ENCODE results near the gene RRAD. TPM values are rescaled to one million over a fixed set of nuclear protein-coding genes. Genes with fewer than 3 reads are reported as not detected.

Gene RRAD
- total RNA-seq, 1 donor from 2014 or later, result 54.2 TPM

DNA sequence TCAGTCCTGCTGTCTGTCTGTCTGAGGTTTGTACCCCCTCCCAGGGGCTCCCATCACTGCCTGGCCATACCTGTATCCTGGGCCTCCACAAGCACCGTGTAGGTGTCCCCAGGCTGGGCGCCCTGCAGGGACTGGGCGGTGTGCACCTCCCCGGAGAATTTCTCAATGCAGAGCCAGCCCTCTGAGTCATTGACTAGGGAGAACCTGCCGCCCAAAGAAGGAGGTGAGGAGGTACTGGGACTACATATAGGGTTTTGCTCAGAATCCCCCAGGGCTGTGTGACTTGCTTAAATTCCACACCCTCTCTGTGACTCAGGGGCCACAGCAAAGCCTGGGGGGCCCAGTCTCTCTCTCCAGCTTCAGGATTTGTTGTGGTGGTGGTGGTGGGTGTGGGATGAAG, 14.2 kb downstream of the RRAD start:
- Histone ChIP-seq H3K27ac (no peak overlapping the region), H3K27me3 (no peaks in the 10 kb centered on the region), H3K4me3 (no peak overlapping the region), H3K36me3 (no peaks in the 10 kb centered on the region), H3K9me3 (no peaks in the 10 kb centered on the region), H3K4me1 (peaks cover 0 to 3% of the 10 kb centered on the region in 2 donors)
- TF ChIP-seq, protein P1, sequence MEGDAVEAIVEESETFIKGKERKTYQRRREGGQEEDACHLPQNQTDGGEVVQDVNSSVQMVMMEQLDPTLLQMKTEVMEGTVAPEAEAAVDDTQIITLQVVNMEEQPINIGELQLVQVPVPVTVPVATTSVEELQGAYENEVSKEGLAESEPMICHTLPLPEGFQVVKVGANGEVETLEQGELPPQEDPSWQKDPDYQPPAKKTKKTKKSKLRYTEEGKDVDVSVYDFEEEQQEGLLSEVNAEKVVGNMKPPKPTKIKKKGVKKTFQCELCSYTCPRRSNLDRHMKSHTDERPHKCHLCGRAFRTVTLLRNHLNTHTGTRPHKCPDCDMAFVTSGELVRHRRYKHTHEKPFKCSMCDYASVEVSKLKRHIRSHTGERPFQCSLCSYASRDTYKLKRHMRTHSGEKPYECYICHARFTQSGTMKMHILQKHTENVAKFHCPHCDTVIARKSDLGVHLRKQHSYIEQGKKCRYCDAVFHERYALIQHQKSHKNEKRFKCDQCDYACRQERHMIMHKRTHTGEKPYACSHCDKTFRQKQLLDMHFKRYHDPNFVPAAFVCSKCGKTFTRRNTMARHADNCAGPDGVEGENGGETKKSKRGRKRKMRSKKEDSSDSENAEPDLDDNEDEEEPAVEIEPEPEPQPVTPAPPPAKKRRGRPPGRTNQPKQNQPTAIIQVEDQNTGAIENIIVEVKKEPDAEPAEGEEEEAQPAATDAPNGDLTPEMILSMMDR (IDR thresholded peaks at IDR 0.05), result no peak
- no peak for DNase-seq (ENCODE audit: low spot score in 2 of 2)
- intact Hi-C loops (cut with DNase I), result no loop called here

DNA sequence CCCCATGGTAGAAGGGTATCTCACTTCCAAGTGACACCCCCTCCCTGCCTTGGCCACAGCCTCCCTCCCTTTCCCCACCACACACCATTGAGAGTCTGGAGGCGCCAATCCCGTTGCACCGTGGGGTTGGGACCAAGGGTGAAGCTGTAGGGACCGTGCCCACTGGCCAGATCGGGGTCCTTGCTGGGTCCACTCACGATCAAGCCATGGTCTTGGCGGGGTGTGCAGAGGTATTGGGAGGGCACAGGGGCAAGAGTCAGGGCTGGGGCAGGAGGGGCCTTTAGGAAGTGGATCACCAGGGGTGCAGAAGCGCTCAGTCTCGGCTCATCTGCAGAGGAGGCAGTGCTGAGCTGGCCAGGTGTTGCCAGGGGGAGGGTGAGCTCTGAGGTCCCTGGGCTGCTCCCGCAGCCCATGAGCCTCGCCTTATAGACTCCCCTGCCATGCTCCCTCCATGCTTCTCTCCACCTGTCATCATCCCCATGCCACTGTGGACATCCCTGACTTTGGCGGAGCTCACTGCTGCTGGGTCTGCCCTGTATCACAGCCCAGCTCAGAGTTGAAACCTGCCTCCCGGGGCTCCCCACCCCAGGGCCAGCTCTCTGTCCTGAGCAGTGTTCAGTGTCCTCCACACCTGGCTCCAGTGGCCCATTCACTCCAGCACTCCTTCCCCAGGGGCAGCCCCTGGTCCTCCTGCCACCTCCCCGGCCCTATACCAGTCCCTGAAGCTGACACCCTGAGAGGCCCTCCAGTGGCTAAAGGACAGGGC, 15.0 kb downstream of the RRAD start:
- intact Hi-C loops (cut with DNase I), result no loop called here
- no peak for DNase-seq (ENCODE audit: low spot score in 2 of 2)
- TF ChIP-seq, protein P1 (IDR thresholded peaks at IDR 0.05), result no peak

DNA sequence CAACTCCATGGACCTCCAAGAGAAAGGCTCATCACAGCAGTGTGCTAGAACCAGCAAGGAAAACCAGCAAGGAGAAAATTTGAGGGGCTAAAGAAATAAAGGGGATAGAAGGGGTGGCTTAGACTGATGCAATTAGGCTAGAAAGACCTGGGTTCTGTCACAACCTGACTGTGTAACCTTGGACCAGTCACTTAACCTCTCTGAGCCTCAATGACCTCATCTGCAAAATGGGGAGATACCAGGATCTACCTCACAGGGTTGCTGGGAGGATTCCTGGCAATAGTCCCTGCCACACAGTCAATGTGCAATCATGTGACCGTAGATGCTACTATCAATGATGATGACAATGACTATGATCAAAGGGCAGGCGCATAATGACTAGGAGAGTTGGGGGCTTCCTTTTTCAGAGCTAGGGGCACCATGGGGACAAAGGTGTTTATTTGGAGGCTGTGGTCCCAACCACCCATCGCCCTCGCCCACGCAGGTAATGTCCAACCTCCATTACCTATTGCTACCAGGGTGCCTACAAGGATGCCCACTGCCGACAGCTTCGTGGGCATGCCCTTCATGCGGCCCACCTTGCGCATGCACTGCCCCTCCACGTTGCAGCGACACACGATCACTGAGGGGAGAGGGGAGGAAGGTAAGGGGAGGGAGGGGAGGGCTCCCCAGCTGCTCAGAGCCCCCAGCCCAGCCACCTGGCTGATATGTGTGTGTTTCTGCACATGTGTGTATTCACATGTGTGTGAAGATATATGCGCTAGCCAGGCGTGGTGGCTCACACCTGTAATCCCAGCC, 16.4 kb downstream of the RRAD start:
- peaks cover 9 to 24% of the 10 kb centered on the region in 2 donors for H3K4me1 ChIP-seq
- no peaks in the 10 kb centered on the region for H3K36me3 ChIP-seq
- intact Hi-C loops (cut with DNase I), result no loop called here
- TF ChIP-seq, protein P1 (IDR thresholded peaks at IDR 0.05), result no peak
- H3K4me3 ChIP-seq, result no peak overlapping the region
- H3K9me3 ChIP-seq, result no peaks in the 10 kb centered on the region
- H3K27me3 ChIP-seq, result no peaks in the 10 kb centered on the region
- DNase-seq (ENCODE audit: low spot score in 2 of 2), result no peak
- H3K27ac ChIP-seq, result no peak overlapping the region

More for the DNA sequence above, 15.0 kb downstream of the RRAD start:
- Histone ChIP-seq H3K27ac (no peak overlapping the region), H3K4me3 (no peak overlapping the region), H3K9me3 (no peaks in the 10 kb centered on the region), H3K27me3 (no peaks in the 10 kb centered on the region), H3K4me1 (peaks cover 0 to 10% of the 10 kb centered on the region in 2 donors), H3K36me3 (no peaks in the 10 kb centered on the region)

DNA sequence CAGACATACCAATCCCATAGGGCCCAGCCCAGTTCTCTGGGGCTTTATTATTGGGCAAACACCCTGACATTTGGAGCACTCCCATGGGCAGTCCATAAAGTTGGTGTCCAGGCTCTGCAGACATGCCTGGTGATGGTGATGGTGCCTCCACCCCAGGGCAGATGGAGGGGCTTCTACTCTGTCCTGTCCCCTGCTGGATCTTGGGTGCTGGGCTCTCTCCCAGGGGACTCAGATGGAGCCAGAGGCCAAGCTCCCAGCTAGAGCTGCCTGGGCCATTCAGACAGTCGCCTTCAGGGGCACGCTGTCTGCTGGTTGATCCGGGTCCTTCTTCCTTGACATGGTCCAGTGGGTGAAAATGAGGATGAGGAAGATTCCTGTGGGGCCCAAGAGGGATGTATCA, 17.2 kb downstream of the RRAD start:
- no peaks in the 10 kb centered on the region for H3K9me3 ChIP-seq
- no peak for DNase-seq (ENCODE audit: low spot score in 2 of 2)
- TF ChIP-seq, protein P1 (IDR thresholded peaks at IDR 0.05), result no peak
- H3K4me3 ChIP-seq, result no peak overlapping the region
- no peaks in the 10 kb centered on the region for H3K36me3 ChIP-seq
- intact Hi-C loops (cut with DNase I), result no loop called here
- H3K4me1 ChIP-seq, result peaks cover 17 to 33% of the 10 kb centered on the region in 2 donors
- no peak overlapping the region for H3K27ac ChIP-seq
- H3K27me3 ChIP-seq, result no peaks in the 10 kb centered on the region

DNA sequence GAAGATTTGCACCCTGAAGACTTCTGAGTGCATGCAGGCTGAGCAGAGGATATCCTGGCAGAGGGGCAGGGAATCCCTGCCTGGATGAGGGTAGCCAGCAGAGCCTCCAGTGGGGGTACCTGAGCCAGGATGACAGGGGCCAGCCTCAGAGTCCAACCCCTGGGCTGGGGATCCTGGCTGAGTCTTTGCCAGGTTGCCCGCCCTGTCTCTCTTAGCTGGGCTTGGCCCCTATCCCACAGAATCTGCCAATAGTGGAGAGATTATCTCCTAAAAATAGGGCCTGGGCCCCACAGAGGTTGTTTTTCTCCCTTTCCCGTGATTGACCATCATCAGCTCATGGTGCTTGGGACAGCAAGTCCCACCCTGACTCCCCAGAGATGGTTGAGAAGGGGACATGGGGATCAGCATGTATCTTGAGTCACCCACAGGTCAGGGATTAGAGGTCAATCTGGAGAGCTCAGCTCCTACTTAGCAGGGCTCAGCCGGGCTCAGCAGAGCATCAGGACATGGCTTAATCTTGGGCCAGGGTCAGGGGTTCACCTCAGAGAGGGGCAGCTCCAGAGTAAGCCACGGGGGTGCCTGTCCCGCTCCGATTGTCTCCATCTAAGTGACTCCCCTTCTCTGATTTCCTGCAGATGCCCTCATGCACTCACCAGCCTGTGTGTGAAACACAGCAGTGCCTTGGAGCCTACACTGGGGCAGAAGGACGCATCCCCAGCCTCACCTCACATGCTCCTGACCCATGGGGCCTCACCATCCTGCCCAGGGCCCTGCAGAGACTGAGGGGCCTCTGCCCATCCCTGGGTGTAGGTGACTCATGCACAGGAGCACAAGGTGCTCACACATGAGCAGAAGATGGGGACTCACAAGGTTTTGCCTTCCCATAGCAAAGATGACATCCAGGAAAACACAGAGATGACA, 18.2 kb downstream of the RRAD start:
- no peak for DNase-seq (ENCODE audit: low spot score in 2 of 2)
- intact Hi-C loops (cut with DNase I), result no loop called here
- TF ChIP-seq, protein P1 (IDR thresholded peaks at IDR 0.05), result no peak

More for the DNA sequence above, 18.2 kb downstream of the RRAD start:
- no peak overlapping the region for H3K4me3 ChIP-seq
- H3K4me1 ChIP-seq, result peaks cover 24 to 39% of the 10 kb centered on the region in 2 donors
- H3K27me3 ChIP-seq, result no peaks in the 10 kb centered on the region
- no peaks in the 10 kb centered on the region for H3K9me3 ChIP-seq
- no peaks in the 10 kb centered on the region for H3K36me3 ChIP-seq
- no peak overlapping the region for H3K27ac ChIP-seq

All from ascending aorta (tissue), 2 donors.